Measurements from ENCODE around the gene TMEM131. TPM values are rescaled to one million over a fixed set of nuclear protein-coding genes. Genes with fewer than 3 reads are reported as not detected.

TMEM131 gene
- total and polyA plus RNA-seq, 7 donors: 7.7 to 33.3 (median 20.1) TPM

GRCh38 chr2:97720746-97721145, 275.0 kb downstream of the TMEM131 start:
- H3K36me3 ChIP-seq (ENCODE audit: insufficient read depth in 1 of 2, low read depth in 1 of 2): no peaks in the 10 kb centered on the region
- no peak for ATAC-seq
- TF ChIP-seq CTCF (IDR thresholded peaks at IDR 0.05): no peak
- H3K4me1 ChIP-seq: no peaks in the 10 kb centered on the region
- no peak for DNase-seq
- no peak overlapping the region for H3K4me3 ChIP-seq
- 77 to 94% (median 81%) methylated on average over 2 of the region's 2 CpGs for WGBS, 3 donors
- intact Hi-C loops (cut with DNase I): no loop called here
- H3K27me3 ChIP-seq (ENCODE audit: insufficient read depth in 3 of 3, low read length in 2 of 3): no peaks in the 10 kb centered on the region
- no peaks in the 10 kb centered on the region for H3K9me3 ChIP-seq
- H3K27ac ChIP-seq: no peak overlapping the region

GRCh38 chr2:97719362-97720155, 276.2 kb downstream of the TMEM131 start:
- Histone ChIP-seq H3K4me3 (no peak overlapping the region), H3K4me1 (no peaks in the 10 kb centered on the region), H3K36me3 (ENCODE audit: insufficient read depth in 1 of 2, low read depth in 1 of 2) (no peaks in the 10 kb centered on the region), H3K27ac (no peak overlapping the region), H3K27me3 (ENCODE audit: insufficient read depth in 3 of 3, low read length in 2 of 3) (no peaks in the 10 kb centered on the region), H3K9me3 (no peaks in the 10 kb centered on the region)
- ATAC-seq (no peak), DNase-seq (peak in 1 of 2 donors; percentile 11)
- no peak for TF ChIP-seq CTCF (IDR thresholded peaks at IDR 0.05)
- 91 to 97% (median 92%) methylated on average over 16 of the region's 16 CpGs for WGBS, 3 donors
- intact Hi-C loops (cut with DNase I): no loop called here

- 28 to 56% (median 36%) methylated on average over 3 of the region's 3 CpGs for WGBS, 3 donors
Observed at GRCh38 chr2:97718942-97719341, 276.8 kb downstream of the TMEM131 start.

GRCh38 chr2:97718051-97718882, 277.5 kb downstream of the TMEM131 start:
- Histone ChIP-seq H3K4me1 (no peaks in the 10 kb centered on the region), H3K4me3 (no peak overlapping the region), H3K36me3 (ENCODE audit: insufficient read depth in 1 of 2, low read depth in 1 of 2) (no peaks in the 10 kb centered on the region), H3K27ac (no peak overlapping the region), H3K9me3 (no peaks in the 10 kb centered on the region), H3K27me3 (ENCODE audit: insufficient read depth in 3 of 3, low read length in 2 of 3) (no peaks in the 10 kb centered on the region)
- WGBS, 3 donors: 46 to 67% (median 50%) methylated on average over 19 to 21 of the region's 21 CpGs
- intact Hi-C loops (cut with DNase I): no loop called here
- DNase-seq (peak in 1 of 2 donors; percentile 48), ATAC-seq (no peak)
- no peak for TF ChIP-seq CTCF (IDR thresholded peaks at IDR 0.05)

More at GRCh38 chr2:97718942-97719341, 276.8 kb downstream of the TMEM131 start:
- DNase-seq: peak in 1 of 2 donors; percentile 10
- no peaks in the 10 kb centered on the region for H3K4me1 ChIP-seq
- H3K27me3 ChIP-seq (ENCODE audit: insufficient read depth in 3 of 3, low read length in 2 of 3): no peaks in the 10 kb centered on the region
- ATAC-seq: no peak
- intact Hi-C loops (cut with DNase I): no loop called here
- no peaks in the 10 kb centered on the region for H3K36me3 ChIP-seq (ENCODE audit: insufficient read depth in 1 of 2, low read depth in 1 of 2)
- no peak overlapping the region for H3K4me3 ChIP-seq
- H3K27ac ChIP-seq: no peak overlapping the region
- no peak for TF ChIP-seq CTCF (IDR thresholded peaks at IDR 0.05)
- no peaks in the 10 kb centered on the region for H3K9me3 ChIP-seq

Data from psoas muscle (tissue), 8 donors.